HG02870 (cell line): Measurements from ENCODE around the gene RNF20.
"Not testable (repeated sequence)": the region's sequence is repeated elsewhere in the genome, so short reads cannot be mapped to it uniquely, and the experiment has no call there.

Experiments used
- ATAC-seq: cut with Tn5 transposase; IDR thresholded peaks from one replicate; pipeline ENCODE4 v1.9.1; 2021; ENCODE audit warnings: mild to moderate bottlenecking, moderate library complexity; ENCODE audit not compliant: unreplicated experiment

Gene RNF20

GRCh38 chr9:101536351-101536750, 2.7 kb downstream of the RNF20 start:
- ATAC-seq: no peak

- ATAC-seq: no peak
Measured at GRCh38 chr9:101536938-101537337, 3.3 kb downstream of the RNF20 start.

DNA sequence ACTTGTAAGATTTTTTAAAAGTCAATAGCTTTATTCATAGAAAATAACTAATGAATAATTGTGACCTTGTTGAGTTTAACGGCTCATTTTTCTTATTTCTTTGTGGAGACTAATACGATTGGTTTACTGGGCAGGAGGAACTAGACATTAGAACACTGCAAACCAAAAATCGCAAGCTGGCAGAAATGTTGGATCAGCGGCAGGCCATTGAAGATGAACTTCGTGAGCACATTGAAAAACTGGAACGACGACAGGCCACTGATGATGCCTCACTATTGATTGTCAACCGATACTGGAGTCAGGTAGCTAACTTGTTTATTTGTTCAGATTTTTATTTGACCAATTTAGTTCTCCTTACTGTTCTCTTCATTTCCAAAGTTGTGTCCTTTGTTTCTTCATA, 6.4 kb downstream of the RNF20 start:
- no peak for ATAC-seq

GRCh38 chr9:101543098-101543735, 9.6 kb downstream of the RNF20 start:
- ATAC-seq: no peak

DNA sequence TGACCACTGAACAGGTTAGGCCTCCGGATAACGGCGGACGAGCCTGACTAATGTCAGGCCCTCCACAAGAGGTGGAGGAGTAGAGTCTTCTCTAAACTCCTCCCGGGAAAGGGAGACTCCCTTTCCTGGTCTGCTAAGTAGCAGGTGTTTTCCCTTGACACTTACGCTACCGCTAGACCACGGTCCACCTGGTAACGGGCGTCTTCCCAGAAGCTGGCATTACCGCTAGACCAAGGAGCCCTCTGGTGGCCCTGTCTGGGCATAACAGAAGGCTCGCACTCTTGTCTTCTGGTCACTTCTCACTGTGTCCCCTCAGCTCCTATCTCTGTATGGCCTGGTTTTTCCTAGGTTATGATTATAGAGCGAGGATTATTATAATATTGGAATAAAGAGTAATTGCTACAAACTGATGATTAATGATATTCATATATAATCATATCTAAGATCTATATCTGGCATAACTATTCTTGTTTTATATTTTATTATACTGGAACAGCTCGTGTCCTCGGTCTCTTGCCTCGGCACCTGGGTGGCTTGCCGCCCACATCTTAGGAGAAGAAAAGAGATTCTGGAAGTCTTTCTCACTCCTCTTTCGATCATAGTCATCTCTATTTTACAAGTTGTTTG, 15.9 kb downstream of the RNF20 start:
- not testable (repeated sequence) for ATAC-seq

- no peak for ATAC-seq
Measured at GRCh38 chr9:101561740-101562139, 28.1 kb downstream of the RNF20 start.

- no peak for ATAC-seq
Measured at GRCh38 chr9:101562966-101563365, 29.3 kb downstream of the RNF20 start.

DNA sequence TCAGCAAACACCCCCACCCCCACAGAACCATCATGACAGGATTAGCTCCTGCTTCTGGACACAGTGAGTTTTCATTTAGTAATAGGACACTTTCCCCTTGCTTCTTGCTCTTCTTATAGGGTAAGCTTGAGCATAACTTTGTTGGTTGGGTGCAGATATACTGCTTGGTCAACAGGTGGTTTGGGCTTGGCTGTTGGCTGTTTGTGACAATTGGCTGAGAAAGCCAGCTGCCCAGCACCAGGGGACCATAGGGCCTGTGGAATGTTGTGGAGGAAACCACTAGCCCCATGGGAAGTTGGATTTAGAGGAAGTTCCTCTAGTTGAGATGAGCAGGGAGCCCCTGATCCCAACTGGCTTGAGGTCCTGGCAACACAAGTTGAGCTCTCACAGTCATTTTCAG, 30.6 kb downstream of the RNF20 start:
- no peak for ATAC-seq

DNA sequence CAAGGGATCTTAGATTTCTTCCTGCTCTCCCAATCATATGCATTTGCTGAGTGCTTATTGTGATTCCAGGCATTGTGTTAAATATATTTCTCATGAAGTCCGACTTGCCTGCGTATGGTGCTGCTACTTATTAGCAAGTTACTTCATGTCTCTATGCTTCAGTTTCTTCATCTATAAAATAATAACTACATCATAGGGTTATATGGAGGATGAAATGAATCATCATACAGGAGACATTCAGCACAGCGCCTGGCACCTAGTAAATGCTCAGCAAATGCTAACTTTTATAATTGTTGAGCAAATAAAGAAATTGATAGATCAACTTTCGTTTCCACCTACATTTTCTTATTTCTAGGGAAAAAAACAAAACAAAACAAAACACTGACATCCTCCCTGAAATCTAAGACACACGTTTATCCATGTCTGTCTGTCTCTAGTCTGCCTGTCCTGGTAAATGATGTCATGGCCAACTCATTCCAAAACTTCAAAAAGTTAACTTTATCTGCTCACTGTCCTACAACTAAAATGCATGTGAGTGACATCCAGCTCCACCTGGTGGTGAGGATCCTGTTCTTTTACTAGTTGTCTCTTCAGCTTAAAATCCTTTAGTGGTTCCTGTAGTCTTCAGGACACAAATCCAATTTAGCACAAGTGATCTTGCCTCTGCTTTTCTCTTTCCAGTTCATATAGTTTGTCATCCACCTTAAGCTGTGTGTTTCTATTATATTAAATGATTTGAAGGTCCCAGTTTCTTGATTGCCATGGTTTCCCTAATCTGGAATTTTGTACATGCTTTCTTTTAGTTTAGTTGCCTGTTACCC, 33.5 kb downstream of the RNF20 start:
- ATAC-seq: peak; percentile 80

- no peak for ATAC-seq
Measured at GRCh38 chr9:101567725-101568350, 34.2 kb downstream of the RNF20 start.

DNA sequence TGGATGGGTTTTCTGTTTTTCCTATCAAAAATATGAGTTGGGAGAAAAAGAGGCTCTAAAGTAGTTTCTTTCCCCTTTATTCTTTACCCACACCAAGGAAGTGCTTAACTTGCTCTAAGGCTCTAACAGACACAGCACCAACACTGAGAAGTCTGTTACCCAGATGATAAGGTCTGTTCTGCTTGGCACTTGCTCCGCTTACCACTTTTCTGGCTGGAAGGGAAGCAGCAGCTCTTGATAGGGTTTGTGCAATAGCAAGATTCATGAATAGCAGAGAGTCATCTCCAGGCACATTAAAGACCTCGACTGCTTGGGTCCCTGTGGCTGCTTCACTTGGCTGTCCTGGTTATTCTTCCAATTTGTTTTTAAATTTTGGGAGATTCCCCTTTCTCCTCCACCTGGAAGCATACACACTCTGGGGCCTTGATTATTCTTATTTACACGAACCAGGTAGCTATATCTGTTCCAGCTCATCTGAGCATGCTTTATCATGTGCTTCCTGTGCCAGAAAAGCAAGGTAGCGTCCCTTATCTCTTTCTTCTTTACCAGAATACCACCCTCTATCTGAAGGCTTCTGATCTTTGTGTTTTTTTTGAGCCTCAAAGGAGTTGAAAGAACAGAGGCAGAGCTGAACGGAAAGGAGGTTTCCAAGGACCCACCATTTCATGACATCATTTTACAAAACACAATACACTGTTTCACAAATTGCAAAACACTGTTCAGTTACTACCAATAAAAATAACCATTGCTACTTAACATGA, 36.3 kb downstream of the RNF20 start:
- ATAC-seq: no peak

DNA sequence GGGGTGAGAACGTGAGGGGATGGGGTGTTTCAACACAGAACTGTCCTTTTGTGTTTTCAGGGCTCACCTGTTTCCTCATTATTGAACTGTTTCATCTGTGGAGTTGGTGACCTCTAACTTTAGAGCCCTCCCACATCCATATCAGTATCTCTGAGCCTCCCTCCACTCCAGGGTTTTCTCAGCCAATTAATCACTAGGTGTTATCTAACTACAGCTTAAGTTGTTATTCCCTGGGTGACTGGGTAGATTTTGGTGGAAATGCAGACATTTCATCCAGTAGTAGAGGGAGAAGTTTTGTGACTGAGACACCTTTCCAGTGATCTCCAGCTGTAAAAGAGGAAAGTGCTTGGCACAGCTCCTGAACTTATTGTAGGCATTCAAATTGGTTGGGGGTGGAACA, 37.5 kb downstream of the RNF20 start:
- ATAC-seq: no peak

DNA sequence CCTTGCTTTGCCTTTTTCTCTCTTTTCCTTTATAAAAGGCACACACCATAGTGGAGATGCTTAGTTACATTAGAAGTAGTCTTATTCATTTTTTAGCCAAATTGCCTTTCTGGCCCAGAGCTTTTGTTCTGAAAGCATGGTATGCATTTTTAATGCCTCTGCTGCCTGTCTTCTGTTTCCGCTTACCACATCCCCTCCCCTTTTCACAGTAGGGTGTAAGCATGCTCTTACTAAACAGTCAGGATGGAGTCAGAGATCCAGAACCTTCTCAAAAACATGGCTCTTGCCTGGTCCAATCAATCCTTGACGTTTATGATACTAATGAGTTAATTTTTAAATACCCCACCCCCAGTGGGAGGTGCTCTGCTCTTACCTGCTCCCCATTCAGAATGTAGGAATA, 38.7 kb downstream of the RNF20 start:
- ATAC-seq: no peak

DNA sequence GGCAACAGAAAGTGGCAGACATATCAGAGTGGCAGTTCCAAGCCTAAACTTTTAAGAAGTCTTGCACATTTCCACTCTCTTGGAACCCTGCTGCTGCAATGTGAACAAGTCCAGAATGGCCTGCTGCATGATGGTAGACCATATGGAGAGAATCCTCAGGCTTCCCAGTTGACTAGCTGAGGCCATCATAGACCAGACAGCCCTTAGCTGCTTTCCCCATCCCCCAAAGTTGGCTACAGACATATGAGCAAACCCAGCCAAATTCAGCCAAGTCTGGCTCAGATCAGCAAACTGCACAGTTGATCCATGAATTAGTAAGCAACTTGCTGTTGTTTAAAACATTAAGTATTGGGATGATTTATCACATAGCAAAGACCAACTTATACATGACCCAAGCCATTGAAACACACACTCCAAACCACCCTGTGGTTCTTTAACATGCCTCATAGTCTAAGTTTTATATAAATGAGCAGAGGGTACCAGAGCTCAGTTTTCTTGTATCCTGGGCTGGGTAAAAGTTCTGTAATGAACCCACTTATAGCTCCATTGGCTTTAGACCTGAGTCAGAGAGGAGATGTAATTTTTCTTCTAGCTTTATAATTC, 41.2 kb downstream of the RNF20 start:
- ATAC-seq: no peak

DNA sequence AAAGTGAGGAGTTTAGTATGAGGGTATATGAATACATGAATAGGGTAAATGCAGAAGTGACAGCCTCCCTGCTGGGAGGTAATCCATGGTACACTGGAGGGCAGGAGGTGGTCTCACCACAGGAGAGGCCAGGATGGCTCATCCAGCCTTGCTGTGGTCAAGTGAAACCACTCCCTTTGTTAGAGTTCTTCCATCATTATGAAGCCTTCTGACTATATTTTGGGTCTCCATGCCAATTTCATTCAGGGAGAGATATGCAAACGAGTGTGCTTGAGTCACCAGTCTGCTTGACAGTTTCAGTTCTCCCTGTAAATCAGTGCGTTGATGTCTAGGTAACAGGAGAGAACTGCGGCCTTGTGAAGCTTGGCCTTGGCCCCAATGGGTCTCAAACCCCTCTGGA, 44.7 kb downstream of the RNF20 start:
- ATAC-seq: peak; percentile 78

GRCh38 chr9:101579711-101580545, 46.3 kb downstream of the RNF20 start:
- ATAC-seq: no peak

DNA sequence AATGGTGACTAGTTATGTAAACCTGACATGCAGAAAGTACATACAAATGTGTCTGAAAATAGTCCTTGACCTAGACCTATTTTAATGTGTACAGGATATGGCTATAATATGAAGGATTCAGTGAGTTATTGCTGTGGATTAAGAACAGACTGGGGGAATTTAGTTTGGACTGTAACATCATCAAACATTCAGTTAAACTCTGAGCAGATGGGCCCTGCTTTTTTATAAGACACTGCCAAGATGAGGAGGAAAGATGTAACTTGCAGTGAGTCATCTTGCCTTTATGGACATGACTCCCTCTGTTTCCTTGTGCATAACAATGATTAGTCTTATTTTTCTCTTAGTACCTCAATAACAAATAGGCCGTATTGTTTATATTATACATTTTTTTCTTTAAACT, 48.9 kb downstream of the RNF20 start:
- no peak for ATAC-seq

GRCh38 chr9:101585740-101586139, 52.1 kb downstream of the RNF20 start:
- ATAC-seq: no peak

- peak; percentile 82 for ATAC-seq
Measured at GRCh38 chr9:101586651-101587050, 53.0 kb downstream of the RNF20 start.
